AG08395 (cell line): ENCODE results near the gene PARVB.

Experiments
- DNase-seq: peaks from one replicate; pipeline ENCODE4 v3.0.0; 2012; ENCODE audit warnings: mixed read lengths, low spot score

The PARVB gene

DNA sequence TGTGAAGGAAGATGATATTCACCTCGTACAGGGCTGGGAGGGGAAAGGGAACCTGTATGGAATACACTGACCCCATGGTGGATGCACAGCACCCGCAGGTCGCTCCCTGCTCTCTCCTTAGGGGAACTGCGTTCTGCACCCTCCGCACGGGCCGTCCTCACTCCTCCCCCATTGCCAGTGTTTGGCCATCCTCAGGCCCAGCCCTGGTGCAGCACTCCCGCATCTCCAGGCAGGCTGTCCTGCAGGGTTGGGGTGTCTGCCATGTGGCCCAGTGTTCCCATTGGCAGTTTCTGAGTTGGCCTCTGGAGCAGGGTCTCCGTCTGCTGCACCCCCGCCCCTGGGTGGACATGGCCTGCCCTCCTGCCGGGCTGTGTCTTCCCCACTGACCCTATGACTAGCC is 137.6 kb downstream of the PARVB start:
- DNase-seq: no peak

DNA sequence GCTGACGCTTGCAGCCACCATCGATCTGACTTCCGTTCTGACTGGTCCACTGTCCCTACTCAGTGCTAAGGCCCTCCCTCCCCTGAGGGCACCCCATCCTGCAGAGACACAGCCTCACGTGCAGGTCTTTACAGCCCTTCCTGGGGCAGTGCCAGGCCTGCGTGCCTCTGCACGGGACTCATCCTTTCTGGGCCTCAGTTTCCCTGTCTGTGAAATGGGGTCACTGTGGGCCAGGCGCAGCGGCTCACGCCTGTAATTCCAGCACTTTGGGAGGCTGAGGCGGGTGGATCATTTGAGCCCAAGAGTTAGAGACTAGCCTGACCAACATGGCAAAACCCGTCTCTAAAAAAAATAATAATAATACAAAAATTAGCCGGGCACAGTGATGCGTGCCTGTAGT is 138.9 kb downstream of the PARVB start:
- DNase-seq: no peak

- no peak for DNase-seq
These were observed 139.4 kb downstream of the PARVB start for GRCh38 chr22:44163536-44163935.

DNA sequence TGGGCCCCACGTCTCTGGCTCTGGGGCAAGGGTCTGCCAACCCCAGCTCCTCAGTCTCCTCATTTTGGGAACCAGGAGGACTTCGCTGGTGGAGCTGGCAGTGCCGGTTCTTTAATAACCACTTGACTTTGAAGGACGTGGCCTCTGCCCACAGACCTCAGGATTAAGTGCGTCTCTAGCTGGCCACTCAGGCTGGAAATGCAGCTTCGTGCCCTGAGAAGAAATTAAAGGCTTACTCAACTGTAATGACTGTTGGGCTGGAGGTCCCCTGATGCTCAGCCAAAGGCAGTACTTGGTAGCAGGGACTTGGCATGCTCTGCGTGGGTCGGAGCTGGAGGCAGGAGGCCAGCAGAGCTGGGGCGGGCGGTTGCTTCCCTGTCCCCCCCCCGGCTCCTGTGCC is 139.9 kb downstream of the PARVB start:
- DNase-seq: no peak

- no peak for DNase-seq
These were observed 141.3 kb downstream of the PARVB start for GRCh38 chr22:44165286-44165874.

GRCh38 chr22:44166498-44167276 is 142.6 kb downstream of the PARVB start:
- no peak for DNase-seq

DNA sequence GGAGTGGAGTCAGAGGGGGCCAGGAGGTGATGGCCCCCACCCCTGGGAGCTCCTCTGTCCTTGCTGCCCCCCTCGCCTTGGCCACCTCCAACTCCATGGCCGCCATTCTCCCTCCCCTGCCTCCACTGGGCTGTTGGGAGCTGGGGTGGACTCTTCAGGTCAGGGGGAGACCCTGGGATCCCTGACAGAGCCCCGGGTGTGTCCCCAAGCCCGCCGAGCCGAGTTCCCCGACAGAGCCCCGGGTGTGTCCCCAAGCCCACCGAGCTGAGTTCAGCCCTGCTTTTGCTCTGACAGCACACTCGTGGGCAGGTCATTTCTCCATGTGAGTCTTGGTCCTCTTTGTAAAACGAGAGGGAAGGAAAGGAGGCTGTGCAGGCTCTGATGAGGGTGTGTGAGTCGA is 143.4 kb downstream of the PARVB start:
- no peak for DNase-seq

DNA sequence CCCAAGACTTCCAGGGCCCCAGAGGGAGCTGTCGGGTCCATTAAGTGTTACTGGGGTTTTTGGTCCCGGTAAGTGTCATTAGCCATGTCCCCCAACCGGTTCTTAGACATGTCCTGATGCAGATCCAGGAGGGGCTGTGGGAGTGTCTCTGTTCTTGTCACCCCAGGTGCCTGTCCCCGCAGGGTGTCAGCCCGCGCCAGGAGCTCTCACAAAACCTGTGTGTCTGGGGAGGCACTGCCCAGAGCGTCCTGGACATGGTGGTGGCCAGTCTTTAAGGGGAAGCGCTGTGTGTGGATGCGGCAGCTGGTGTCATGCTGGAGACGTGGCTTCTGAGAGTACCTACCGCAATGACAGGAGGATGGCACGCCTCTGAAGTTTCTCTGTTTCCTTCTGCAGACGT is 144.1 kb downstream of the PARVB start:
- no peak for DNase-seq

GRCh38 chr22:44170470-44170869 is 146.4 kb downstream of the PARVB start:
- no peak for DNase-seq

GRCh38 chr22:44171561-44171960 is 147.5 kb downstream of the PARVB start:
- no peak for DNase-seq

- DNase-seq: no peak
These were observed 148.4 kb downstream of the PARVB start for GRCh38 chr22:44172370-44173108.

- DNase-seq: no peak
These were observed 149.1 kb downstream of the PARVB start for GRCh38 chr22:44173154-44173553.

DNA sequence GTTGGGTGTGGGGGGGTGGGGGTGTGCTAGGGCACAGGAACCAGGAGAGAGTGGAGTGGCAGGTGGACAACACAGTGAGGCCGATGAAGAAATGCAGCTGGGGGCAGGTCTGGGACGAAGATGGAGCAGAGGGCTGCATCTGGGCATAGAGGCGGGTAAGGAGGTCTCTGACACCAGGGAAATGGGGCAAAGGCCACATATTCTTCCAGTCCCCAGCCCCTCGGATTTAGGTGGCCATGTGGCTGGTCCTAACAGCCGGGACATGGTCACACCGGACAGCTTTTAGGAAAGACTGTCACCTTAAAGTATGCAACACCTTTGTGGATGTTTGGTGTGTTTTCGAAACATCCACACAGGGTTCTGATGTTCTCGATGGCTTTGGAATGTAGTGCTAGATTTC is 151.6 kb downstream of the PARVB start:
- no peak for DNase-seq

DNA sequence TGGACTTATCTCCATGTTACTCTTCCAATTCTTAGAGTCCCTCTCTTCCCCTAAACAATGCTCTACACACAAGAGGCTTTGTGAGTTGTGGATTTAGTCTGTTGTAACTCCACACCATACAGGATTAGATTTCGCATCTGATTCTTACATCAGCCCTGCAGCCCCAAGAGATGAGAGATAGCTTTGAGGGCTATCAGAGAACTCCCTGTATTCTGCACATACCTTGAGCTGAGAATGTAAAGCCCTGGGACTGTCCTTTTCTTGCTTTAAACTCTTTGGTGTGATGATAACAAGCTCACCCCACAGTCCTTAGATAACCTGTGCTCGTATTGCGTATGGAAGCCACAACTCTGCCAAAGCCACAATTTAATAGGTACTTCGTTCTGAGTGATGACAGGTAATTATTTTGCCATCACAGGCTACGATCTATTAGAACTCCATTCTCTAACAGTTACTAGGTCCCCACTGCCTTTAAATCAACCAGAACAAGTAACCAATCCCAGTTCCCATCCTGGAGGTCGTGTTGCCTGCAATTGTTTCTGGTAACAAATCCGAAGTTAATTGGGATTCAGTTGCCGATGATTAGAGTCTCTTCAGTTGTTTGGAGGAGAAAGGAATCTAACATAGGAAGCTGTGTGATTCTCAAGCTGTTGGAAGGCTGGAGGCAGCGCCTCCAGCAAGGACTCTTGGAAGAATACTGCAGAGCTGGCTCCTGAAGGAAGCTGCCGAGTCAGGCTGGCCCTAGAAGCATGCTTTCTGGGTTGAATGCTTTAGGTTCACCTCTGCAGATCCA is 155.3 kb downstream of the PARVB start:
- DNase-seq: no peak

- DNase-seq: no peak
These were observed 156.0 kb downstream of the PARVB start for GRCh38 chr22:44179989-44180705.

DNA sequence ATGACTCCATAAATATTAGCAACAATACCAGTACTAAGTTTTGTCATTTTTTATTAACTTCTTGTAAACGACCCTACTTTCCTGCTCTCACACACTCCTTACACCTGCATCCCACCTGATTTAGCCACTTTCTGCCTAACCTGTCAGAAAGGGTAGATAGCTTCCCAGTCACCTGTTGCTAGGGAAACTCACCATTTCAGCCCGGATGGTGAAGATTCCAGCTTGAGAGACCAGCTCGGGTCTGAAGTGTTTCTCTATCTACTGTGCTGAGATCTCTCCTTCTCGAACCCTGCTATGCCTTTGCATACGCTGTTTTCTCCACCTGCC is 156.6 kb downstream of the PARVB start, which contains the start of gene PARVG:
TSS of gene PARVG (plus strand) at position 220 of the 327 bp plus-strand sequence. CDS start 2,405 bp downstream, outside the sequence.
- DNase-seq: no peak

GRCh38 chr22:44181033-44181911 is 157.2 kb downstream of the PARVB start:
- DNase-seq: no peak

DNA sequence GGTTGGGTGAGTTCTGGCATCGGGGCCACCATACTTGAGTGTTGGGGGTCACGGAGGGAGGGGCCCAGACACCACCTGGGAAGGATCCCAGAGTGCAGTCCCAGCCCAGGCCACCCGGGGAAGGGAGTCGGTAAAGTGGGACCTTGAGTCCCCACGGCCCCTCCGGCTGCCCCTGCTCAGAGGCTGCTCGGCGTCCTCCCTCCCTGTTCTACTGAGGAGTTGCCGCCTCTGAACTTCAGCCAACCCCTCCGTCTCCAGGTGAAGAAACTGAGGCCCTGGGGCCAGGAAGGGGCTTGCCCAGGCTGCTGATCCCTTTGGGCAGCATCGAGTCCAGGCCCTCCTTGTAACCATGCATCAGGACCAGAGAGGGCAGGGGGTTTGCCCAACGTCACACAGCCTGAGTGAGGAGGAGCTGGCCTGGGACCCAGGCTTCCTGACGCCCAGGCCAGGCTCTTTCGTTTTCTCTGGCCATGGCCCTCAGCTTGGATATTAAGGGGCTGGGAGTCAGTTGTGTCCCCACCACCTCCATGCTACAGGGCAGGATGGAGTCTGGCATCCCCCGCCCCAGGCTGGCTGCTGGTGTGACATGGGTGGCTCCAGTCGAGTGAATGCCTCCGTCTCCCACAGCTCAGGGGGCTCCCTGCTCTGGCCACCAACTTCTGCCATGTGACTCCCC is 157.9 kb downstream of the PARVB start:
- no peak for DNase-seq

DNA sequence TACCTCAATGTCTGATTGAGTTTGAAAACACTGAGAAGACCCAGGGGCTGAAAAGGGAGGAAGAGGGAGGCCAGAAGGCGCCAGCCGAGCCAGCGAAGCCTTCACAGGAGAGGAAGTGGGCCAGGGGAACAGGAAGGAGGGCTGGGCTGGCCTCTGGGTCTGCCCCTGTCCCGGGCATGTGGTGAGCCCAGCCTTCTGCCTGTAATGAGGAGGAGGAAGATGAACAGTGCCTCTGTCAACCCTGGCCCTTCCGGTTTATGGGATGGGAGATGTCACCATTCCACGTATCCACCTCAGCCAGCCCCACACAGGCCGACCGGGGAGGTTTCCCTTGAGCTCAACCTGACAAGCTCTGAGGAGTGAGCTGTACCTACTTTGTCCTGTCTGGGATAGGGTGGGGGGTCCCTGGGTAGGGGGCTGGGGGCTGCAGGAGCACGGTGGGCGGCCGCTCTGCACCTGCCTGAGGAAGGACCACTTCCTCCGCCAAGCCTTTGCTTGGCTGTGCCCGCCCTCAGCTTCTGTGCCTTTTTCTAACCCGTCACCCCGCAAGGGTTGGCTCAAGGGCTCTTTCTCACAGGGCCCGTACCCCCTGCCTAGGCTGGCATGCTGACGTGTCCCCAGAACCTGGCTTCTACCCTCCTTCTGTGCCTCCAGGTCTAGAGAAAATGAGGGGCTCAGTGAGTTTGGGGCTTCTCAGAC is 158.6 kb downstream of the PARVB start:
- no peak for DNase-seq

DNA sequence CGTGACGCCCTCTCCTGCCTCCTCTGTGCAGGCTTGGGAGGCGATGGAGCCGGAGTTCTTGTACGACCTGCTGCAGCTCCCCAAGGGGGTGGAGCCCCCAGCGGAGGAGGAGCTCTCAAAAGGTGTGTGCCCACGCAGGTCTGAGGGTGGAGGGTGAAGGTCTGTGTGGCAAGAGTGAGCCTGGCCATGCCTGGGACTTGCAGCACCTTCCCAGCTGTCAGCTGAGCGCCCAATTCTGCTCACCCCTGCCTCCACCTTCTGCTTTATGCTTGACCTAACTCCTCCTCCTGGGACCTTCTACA is 159.1 kb downstream of the PARVB start:
- DNase-seq: no peak
